Loucy (cell line): ENCODE measurements around the gene ZNF692.

Experiments used
- EZH2phosphoT487 ChIP-seq: fragments of 200-600 bp; IDR thresholded peaks from 2 replicates; pipeline ENCODE4 v1.6.1; 2018; ENCODE audit warnings: antibody characterized with exemption, mild to moderate bottlenecking, moderate library complexity, borderline replicate concordance
- TF ChIP-seq, protein P1 (sequence below): fragments of 200-600 bp; sonication (generic); conservative IDR thresholded peaks from 2 replicates; pipeline ENCODE4 v1.5.1; 2014; ENCODE audit warnings: mild to moderate bottlenecking, antibody characterized with exemption, low read length

DNA sequence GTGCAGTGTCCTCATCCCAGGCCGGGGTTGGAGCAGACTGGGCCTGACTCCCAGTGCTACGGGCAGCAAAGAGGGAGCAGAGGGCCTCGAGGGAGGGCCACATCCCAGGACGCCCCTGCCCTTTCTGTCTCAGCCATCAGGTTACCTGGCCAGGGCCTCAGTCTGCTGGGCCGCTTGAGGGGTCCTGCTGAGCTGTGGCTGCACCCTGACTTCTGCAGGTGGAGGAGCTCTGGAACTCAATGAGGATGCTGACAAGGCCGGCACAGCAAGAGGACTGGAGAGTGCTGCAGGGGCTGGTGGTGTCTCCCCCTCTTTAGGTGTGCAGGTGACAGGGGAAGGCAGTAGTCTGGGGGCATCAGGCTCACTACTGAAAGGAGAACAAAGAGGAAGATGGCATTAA, 3.3 kb downstream of the ZNF692 start:
- TF ChIP-seq, protein P1, sequence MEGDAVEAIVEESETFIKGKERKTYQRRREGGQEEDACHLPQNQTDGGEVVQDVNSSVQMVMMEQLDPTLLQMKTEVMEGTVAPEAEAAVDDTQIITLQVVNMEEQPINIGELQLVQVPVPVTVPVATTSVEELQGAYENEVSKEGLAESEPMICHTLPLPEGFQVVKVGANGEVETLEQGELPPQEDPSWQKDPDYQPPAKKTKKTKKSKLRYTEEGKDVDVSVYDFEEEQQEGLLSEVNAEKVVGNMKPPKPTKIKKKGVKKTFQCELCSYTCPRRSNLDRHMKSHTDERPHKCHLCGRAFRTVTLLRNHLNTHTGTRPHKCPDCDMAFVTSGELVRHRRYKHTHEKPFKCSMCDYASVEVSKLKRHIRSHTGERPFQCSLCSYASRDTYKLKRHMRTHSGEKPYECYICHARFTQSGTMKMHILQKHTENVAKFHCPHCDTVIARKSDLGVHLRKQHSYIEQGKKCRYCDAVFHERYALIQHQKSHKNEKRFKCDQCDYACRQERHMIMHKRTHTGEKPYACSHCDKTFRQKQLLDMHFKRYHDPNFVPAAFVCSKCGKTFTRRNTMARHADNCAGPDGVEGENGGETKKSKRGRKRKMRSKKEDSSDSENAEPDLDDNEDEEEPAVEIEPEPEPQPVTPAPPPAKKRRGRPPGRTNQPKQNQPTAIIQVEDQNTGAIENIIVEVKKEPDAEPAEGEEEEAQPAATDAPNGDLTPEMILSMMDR, result no peak
- no peak for TF ChIP-seq EZH2phosphoT487
